Measurements from ENCODE around the gene PLCD3. TPM values are rescaled to one million over a fixed set of nuclear protein-coding genes. Genes with fewer than 3 reads are reported as not detected.

The PLCD3 gene
- total and polyA plus RNA-seq, 2 of the 13 experiments (the other 11 are each of a cell fraction or from before 2014, with no cell fraction given), result 11.3 to 39.1 TPM

DNA sequence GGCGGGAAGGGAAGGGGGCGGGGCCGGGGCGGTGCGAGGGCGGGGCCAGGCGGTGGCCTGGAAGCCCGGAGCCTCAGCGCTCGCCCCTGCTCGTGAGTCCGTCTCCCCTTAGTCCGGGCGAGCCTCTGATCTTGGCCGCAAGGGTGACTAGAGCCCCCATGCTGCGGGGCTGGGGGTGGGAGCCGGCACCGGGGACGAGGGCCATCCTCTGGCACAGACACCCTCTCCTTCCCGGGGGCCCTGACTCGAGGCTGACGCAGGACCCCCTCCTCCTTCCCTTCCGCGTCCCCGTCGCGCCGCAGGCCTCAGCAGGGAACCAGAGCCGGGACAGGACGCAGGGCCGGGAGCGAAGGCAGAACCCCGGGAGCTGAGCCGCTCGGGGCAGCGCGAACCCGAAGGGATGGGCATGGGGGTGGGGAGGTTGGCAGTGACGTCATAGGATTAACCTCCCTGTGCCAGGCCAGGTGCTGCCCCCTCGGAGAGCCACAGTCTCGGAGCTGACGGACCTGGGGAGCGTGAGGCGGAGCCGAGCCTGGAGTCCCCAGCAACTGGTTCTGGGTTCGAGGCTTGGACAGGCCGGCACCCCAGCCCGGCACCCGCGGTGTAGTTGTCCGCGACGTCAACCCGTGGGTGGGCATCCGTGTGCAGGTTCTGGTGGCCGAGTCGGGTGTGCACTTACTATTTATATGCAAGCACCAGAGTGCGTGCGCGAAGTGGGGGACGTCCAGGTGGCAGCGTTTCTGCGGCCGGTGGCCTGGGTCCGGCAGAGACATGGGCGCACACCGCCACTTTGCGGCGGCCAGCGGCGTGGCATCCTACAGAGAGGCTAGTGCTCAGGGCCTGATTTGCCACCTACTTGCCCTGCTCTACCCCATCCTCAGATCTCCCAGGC lies 503 bp upstream of the PLCD3 start (continued):
- TF ChIP-seq, protein P1, sequence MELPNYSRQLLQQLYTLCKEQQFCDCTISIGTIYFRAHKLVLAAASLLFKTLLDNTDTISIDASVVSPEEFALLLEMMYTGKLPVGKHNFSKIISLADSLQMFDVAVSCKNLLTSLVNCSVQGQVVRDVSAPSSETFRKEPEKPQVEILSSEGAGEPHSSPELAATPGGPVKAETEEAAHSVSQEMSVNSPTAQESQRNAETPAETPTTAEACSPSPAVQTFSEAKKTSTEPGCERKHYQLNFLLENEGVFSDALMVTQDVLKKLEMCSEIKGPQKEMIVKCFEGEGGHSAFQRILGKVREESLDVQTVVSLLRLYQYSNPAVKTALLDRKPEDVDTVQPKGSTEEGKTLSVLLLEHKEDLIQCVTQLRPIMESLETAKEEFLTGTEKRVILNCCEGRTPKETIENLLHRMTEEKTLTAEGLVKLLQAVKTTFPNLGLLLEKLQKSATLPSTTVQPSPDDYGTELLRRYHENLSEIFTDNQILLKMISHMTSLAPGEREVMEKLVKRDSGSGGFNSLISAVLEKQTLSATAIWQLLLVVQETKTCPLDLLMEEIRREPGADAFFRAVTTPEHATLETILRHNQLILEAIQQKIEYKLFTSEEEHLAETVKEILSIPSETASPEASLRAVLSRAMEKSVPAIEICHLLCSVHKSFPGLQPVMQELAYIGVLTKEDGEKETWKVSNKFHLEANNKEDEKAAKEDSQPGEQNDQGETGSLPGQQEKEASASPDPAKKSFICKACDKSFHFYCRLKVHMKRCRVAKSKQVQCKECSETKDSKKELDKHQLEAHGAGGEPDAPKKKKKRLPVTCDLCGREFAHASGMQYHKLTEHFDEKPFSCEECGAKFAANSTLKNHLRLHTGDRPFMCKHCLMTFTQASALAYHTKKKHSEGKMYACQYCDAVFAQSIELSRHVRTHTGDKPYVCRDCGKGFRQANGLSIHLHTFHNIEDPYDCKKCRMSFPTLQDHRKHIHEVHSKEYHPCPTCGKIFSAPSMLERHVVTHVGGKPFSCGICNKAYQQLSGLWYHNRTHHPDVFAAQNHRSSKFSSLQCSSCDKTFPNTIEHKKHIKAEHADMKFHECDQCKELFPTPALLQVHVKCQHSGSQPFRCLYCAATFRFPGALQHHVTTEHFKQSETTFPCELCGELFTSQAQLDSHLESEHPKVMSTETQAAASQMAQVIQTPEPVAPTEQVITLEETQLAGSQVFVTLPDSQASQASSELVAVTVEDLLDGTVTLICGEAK (IDR thresholded peaks at IDR 0.05), result no peak
- TF ChIP-seq, protein P1 (CRISPR knock-in tag; IDR thresholded peaks at IDR 0.05), result 0 out of 2 replicates have a peak, but pooled peaks have one; percentile 48
- TF ChIP-seq HOXA3 (CRISPR knock-in tag; IDR thresholded peaks at IDR 0.05) (peak; percentile 83), SKI (IDR thresholded peaks at IDR 0.05; ENCODE audit: partially characterized antibody) (no peak), TCF12 (IDR thresholded peaks at IDR 0.05) (no peak), TCF12 (CRISPR knock-in tag; IDR thresholded peaks at IDR 0.05) (0 out of 2 replicates have a peak, but pooled peaks have one; percentile 7), RARA (CRISPR knock-in tag; IDR thresholded peaks at IDR 0.05) (0 out of 2 replicates have a peak, but pooled peaks have one; percentile 13), ZNF230 (CRISPR knock-in tag; IDR thresholded peaks at IDR 0.05) (peak; percentile 73; the same call in 1 of the 2 replicates), ZNF589 (CRISPR knock-in tag; conservative IDR thresholded peaks at IDR 0.05) (peak; percentile 64; the same call in 1 of the 2 replicates)
- TF ChIP-seq, protein P2, sequence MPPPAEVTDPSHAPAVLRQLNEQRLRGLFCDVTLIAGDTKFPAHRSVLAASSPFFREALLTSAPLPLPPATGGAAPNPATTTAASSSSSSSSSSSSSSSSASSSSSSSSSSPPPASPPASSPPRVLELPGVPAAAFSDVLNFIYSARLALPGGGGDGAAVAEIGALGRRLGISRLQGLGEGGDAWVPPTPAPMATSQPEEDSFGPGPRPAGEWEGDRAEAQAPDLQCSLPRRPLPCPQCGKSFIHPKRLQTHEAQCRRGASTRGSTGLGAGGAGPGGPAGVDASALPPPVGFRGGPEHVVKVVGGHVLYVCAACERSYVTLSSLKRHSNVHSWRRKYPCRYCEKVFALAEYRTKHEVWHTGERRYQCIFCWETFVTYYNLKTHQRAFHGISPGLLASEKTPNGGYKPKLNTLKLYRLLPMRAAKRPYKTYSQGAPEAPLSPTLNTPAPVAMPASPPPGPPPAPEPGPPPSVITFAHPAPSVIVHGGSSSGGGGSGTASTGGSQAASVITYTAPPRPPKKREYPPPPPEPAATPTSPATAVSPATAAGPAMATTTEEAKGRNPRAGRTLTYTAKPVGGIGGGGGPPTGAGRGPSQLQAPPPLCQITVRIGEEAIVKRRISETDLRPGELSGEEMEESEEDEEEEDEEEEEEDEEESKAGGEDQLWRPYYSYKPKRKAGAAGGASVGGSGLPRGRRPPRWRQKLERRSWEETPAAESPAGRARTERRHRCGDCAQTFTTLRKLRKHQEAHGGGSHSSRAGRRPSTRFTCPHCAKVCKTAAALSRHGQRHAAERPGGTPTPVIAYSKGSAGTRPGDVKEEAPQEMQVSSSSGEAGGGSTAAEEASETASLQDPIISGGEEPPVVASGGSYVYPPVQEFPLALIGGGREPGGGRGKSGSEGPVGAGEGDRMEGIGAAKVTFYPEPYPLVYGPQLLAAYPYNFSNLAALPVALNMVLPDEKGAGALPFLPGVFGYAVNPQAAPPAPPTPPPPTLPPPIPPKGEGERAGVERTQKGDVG (CRISPR knock-in tag; IDR thresholded peaks at IDR 0.05; ENCODE audit: borderline replicate concordance), result peak; percentile 70; the same call in 1 of the 2 replicates
